HCT116 (cell line): ENCODE measurements around the gene MRPS27. TPM values are rescaled to one million over a fixed set of nuclear protein-coding genes. Genes with fewer than 3 reads are reported as not detected.

Experiments used
- ATAC-seq: fragments of 200-7000 bp; cut with Tn5 transposase; 2 replicates; pipeline ENCODE4 v1.9.1; 2020; ENCODE audit warnings: mild to moderate bottlenecking, moderate library complexity
- BruUV-seq: library from RNA; stranded (reverse); fragments of 400-500 nt; replicated peaks from 2 replicates; lab custom pipeline; 2021; lab: Mats Ljungman, UMichigan
- CTCF ChIA-PET: fragments of 300-600 bp; sonication (Branson Sonifier 250); formaldehyde crosslinking; loops from one replicate; lab custom pipeline; 2021; ENCODE audit warnings: antibody characterized with exemption; lab: Charles Lee
- POLR2A ChIA-PET: fragments of 300-600, 350-600 bp; sonication (Branson Sonifier 250); formaldehyde crosslinking; loops from one replicate; lab custom pipeline; 2021; ENCODE audit warnings: antibody characterized with exemption; lab: Charles Lee
- RAD21 ChIA-PET, 2 experiments: fragments of 300-600 bp; sonication (Branson Sonifier 250); formaldehyde crosslinking; loops; one replicate each; lab custom pipeline; 2023; ENCODE audit warnings: low total read pairs in 2 of 2; ENCODE audit not compliant: uncharacterized antibody in 2 of 2, unreplicated experiment in 2 of 2, low non-redundant PET in 1 of 2; lab: Charles Lee
- DNase-seq: peaks from one replicate; pipeline ENCODE4 v3.0.0-alpha.2; 2010; ENCODE audit warnings: low read depth, low spot score
- H2AFZ ChIP-seq: fragments of 200-600 bp; shearing (Covaris generic), sonication (generic); 2 replicates; pipeline ENCODE4 v1.6.1; 2017; ENCODE audit warnings: low read depth, mixed run types, mixed read lengths, antibody characterized with exemption, low read length; ENCODE audit not compliant: poor library complexity, severe bottlenecking
- H3K27ac ChIP-seq: 2 replicates; pipeline ENCODE4 v1.5.1; 2012; ENCODE audit warnings: low read depth, low read length
- H3K27me3 ChIP-seq: fragments of 200-600 bp; sonication (generic); 2 replicates; pipeline ENCODE4 v1.6.1; 2016; ENCODE audit warnings: mixed run types, low read length, mixed read lengths; ENCODE audit not compliant: insufficient read depth
- H3K36me3 ChIP-seq, 2 experiments: fragments of 200-500 bp in 1 of 2; fragments of 200-600 bp in 1 of 2; sonication (Bioruptor generic) in 1 of 2; sonication (generic) in 1 of 2; 2 replicates each; pipeline versions ENCODE4 v1.5.1 to v1.6.1; 2014 to 2016; ENCODE audit warnings: low read length in 2 of 2, inconsistent platforms in 1 of 2, mixed read lengths in 1 of 2, mixed run types in 1 of 2; ENCODE audit not compliant: insufficient read depth in 2 of 2, control insufficient read depth in 1 of 2
- H3K4me1 ChIP-seq, 2 experiments: fragments of 200-600 bp in 1 of 2; sonication (generic) in 1 of 2; 2 replicates each; pipeline versions ENCODE4 v1.5.1 to v1.6.1; 2012 to 2017; ENCODE audit warnings: low read length in 2 of 2, inconsistent platforms in 1 of 2, mild to moderate bottlenecking in 1 of 2, mixed read lengths in 1 of 2, mixed run types in 1 of 2, moderate library complexity in 1 of 2; ENCODE audit not compliant: insufficient read depth in 2 of 2, control insufficient read depth in 1 of 2
- H3K4me2 ChIP-seq: fragments of 200-600 bp; sonication (generic); 2 replicates; pipeline ENCODE4 v1.6.1; 2017; ENCODE audit warnings: mixed run types, low read length, mixed read lengths
- H3K4me3 ChIP-seq, 2 experiments: fragments of 200-600 bp in 1 of 2; sonication (generic) in 1 of 2; replicated peaks in 1 of 2; 2 replicates each; pipeline ENCODE4 v1.5.1; 2011 to 2016; ENCODE audit warnings: low read length in 2 of 2, control low read depth in 1 of 2, low read depth in 1 of 2, mild to moderate bottlenecking in 1 of 2, mixed read lengths in 1 of 2, mixed run types in 1 of 2
- H3K79me2 ChIP-seq: fragments of 200-600 bp; sonication (generic); 2 replicates; pipeline ENCODE4 v1.6.1; 2017; ENCODE audit warnings: mild to moderate bottlenecking, mixed run types, low read length, moderate library complexity, mixed read lengths; ENCODE audit not compliant: insufficient read depth
- H3K9ac ChIP-seq: fragments of 200-600 bp; sonication (generic); 2 replicates; pipeline ENCODE4 v1.6.1; 2016; ENCODE audit warnings: low read length, mixed read lengths
- H3K9me2 ChIP-seq: fragments of 200-600 bp; sonication (generic), shearing (Covaris generic); 2 replicates; pipeline ENCODE4 v1.6.1; 2017; ENCODE audit warnings: mixed run types, mild to moderate bottlenecking, moderate library complexity; ENCODE audit not compliant: insufficient read depth
- H3K9me3 ChIP-seq, 2 experiments: fragments of 200-500 bp in 1 of 2; fragments of 200-600 bp in 1 of 2; sonication (Bioruptor generic) in 1 of 2; sonication (generic) in 1 of 2; 2 replicates each; pipeline ENCODE4 v1.6.1; 2014 to 2017; ENCODE audit warnings: low read length in 2 of 2, mixed read lengths in 2 of 2, inconsistent platforms in 1 of 2, low read depth in 1 of 2, mild to moderate bottlenecking in 1 of 2, mixed run types in 1 of 2, moderate library complexity in 1 of 2; ENCODE audit not compliant: control insufficient read depth in 1 of 2, insufficient read depth in 1 of 2
- H4K20me1 ChIP-seq: fragments of 200-600 bp; sonication (generic), shearing (Covaris generic); 2 replicates; pipeline ENCODE4 v1.6.1; 2017; ENCODE audit warnings: mixed run types, mild to moderate bottlenecking, moderate library complexity; ENCODE audit not compliant: insufficient read depth
- CBX3 ChIP-seq: IDR thresholded peaks from 2 replicates; pipeline ENCODE4 v1.6.1; 2012; ENCODE audit warnings: low read depth
- CEBPB ChIP-seq: IDR thresholded peaks from 2 replicates; pipeline ENCODE4 v1.6.1; 2012; ENCODE audit warnings: low read depth
- CTCF ChIP-seq, 3 experiments: fragments of 200-600 bp in 1 of 3; sonication (generic) in 1 of 3; IDR thresholded peaks in 2 of 3; conservative IDR thresholded peaks in 1 of 3; 2 replicates each; pipeline ENCODE4 v1.5.1; 2012 to 2017; ENCODE audit warnings: low read depth in 2 of 3, low read length in 2 of 3, antibody characterized with exemption in 1 of 3, borderline replicate concordance in 1 of 3, control low read depth in 1 of 3, mild to moderate bottlenecking in 1 of 3, mixed read lengths in 1 of 3, mixed run types in 1 of 3, moderate library complexity in 1 of 3; ENCODE audit not compliant: insufficient read depth in 1 of 3
- EGR1 ChIP-seq: IDR thresholded peaks from 2 replicates; pipeline ENCODE4 v1.6.1; 2012; ENCODE audit warnings: low read depth
- ELF1 ChIP-seq: IDR thresholded peaks from 2 replicates; pipeline ENCODE4 v1.6.1; 2012; ENCODE audit warnings: low read depth, borderline replicate concordance
- EZH2phosphoT487 ChIP-seq: fragments of 200-600 bp; IDR thresholded peaks from 2 replicates; pipeline ENCODE4 v1.6.1; 2018; ENCODE audit warnings: antibody characterized with exemption, borderline replicate concordance
- FOSL1 ChIP-seq: IDR thresholded peaks from 2 replicates; pipeline ENCODE4 v1.6.1; 2012; ENCODE audit warnings: low read depth
- JUND ChIP-seq: IDR thresholded peaks from 2 replicates; pipeline ENCODE4 v1.6.1; 2012
- MAX ChIP-seq: IDR thresholded peaks from 2 replicates; pipeline ENCODE4 v1.6.1; 2012
- POLR2A ChIP-seq: IDR thresholded peaks from 2 replicates; pipeline ENCODE4 v1.7.0; 2011; ENCODE audit warnings: borderline replicate concordance; ENCODE audit not compliant: insufficient read depth, insufficient read length; ENCODE audit errors: extremely low read depth
- POLR2AphosphoS5 ChIP-seq: IDR thresholded peaks from 2 replicates; pipeline ENCODE4 v1.6.1; 2011; ENCODE audit warnings: mild to moderate bottlenecking, low read depth, low read length, moderate library complexity
- RAD21 ChIP-seq: IDR thresholded peaks from 2 replicates; pipeline ENCODE4 v1.6.1; 2012; ENCODE audit warnings: low read depth, mild to moderate bottlenecking
- REST ChIP-seq: IDR thresholded peaks from 2 replicates; pipeline ENCODE4 v1.6.1; 2012; ENCODE audit warnings: low read depth
- SIN3A ChIP-seq: IDR thresholded peaks from 2 replicates; pipeline ENCODE4 v1.6.1; 2012; ENCODE audit warnings: low read depth
- SP1 ChIP-seq: IDR thresholded peaks from 2 replicates; pipeline ENCODE4 v1.6.1; 2012; ENCODE audit warnings: low read depth
- SRF ChIP-seq: IDR thresholded peaks from 2 replicates; pipeline ENCODE4 v1.6.1; 2012; ENCODE audit warnings: low read depth
- TCF7L2 ChIP-seq: IDR thresholded peaks from 2 replicates; pipeline ENCODE4 v1.7.0; 2011; ENCODE audit warnings: borderline replicate concordance, inconsistent platforms; ENCODE audit not compliant: insufficient read depth, insufficient read length; ENCODE audit errors: extremely low read depth
- ZBTB33 ChIP-seq: IDR thresholded peaks from 2 replicates; pipeline ENCODE4 v1.6.1; 2011; ENCODE audit warnings: mild to moderate bottlenecking, low read length, moderate library complexity; ENCODE audit not compliant: insufficient replicate concordance; ENCODE audit errors: extremely low read depth
- ZFX ChIP-seq: fragments of 450-650 bp; IDR thresholded peaks from 2 replicates; pipeline ENCODE4 v1.6.1; 2017
- ZNF274 ChIP-seq: fragments of 200-500 bp; sonication (Bioruptor generic); IDR thresholded peaks from 2 replicates; pipeline ENCODE4 v1.6.1; 2014; ENCODE audit warnings: mild to moderate bottlenecking, low read depth, low read length, inconsistent platforms
- intact Hi-C: fragments of 100-400 bp; cut with micrococcal nuclease; formaldehyde crosslinking; loops from 2 replicates; pipeline ENCODE4 v1.10.0; 2022
- total RNA-seq: library from RNA; stranded (reverse); gene quantifications from one replicate; pipeline ENCODE4 v1.2.1, GENCODE V29; 2021; ENCODE audit not compliant: unreplicated experiment

The MRPS27 gene
- total RNA-seq, 1 experiment from 2014 or later, result 113 TPM

- Histone ChIP-seq H3K4me3 (no peak overlapping the region), H2AFZ (no peak overlapping the region)
- TF ChIP-seq RAD21, result no peak
- no peak for TF ChIP-seq ZBTB33
- TF ChIP-seq TCF7L2, result no peak
- TF ChIP-seq MAX, result no peak
- no peak for TF ChIP-seq CEBPB
- TF ChIP-seq SP1, result no peak
- TF ChIP-seq ZNF274, result no peak
- no peak for TF ChIP-seq ELF1
- no peak for TF ChIP-seq ZFX
- TF ChIP-seq EZH2phosphoT487, result no peak
- TF ChIP-seq CBX3, result no peak
- TF ChIP-seq JUND, result no peak
- TF ChIP-seq CTCF (IDR thresholded peaks at IDR 0.05 in 2 of 3, conservative IDR thresholded peaks at IDR 0.05 in 1 of 3; ENCODE audit: borderline replicate concordance in 1 of 3, insufficient read depth in 1 of 3, low read depth in 2 of 3, low read length in 2 of 3), result no peak
- TF ChIP-seq FOSL1, result no peak
- no peak for TF ChIP-seq EGR1
- no peak for TF ChIP-seq POLR2A
- no peak for TF ChIP-seq REST
- TF ChIP-seq SIN3A, result no peak
- TF ChIP-seq SRF, result no peak
- TF ChIP-seq POLR2AphosphoS5, result no peak
- TF ChIP-seq, all 23 proteins: peak for 0
- no peak overlapping the region for H3K4me2 ChIP-seq
- no peaks in the 10 kb centered on the region for H4K20me1 ChIP-seq
- POLR2A ChIA-PET, result no interaction called here
- H3K36me3 ChIP-seq, result peaks cover 42 to 52% of the 10 kb centered on the region in 2 experiments
- CTCF ChIA-PET, result no interaction called here
- no peak for DNase-seq
- BruUV-seq, result no TSS peak
- no peaks in the 10 kb centered on the region for H3K4me1 ChIP-seq
- no peaks in the 10 kb centered on the region for H3K9me2 ChIP-seq
- H3K9ac ChIP-seq, result no peak overlapping the region
- H3K27me3 ChIP-seq, result no peaks in the 10 kb centered on the region
- no peaks in the 10 kb centered on the region for H3K79me2 ChIP-seq
- RAD21 ChIA-PET, result no interaction called here
- intact Hi-C loops, result loop anchor here (10.0 kb wide), 1 partner anchor 669 kb away; no protein-coding TSS in a partner anchor
- ATAC-seq, result no peak
- no peaks in the 10 kb centered on the region for H3K9me3 ChIP-seq
- no peak overlapping the region for H3K27ac ChIP-seq
These were observed 96.7 kb downstream of the MRPS27 start for GRCh38 chr5:72223371-72223770.
